BLaER1 (cell line): ENCODE results near the gene VSIG10.

Source experiments
- H3K27ac ChIP-seq: shearing (Covaris generic); formaldehyde crosslinking; 2 replicates; pipeline ENCODE4 v1.8.1; 2022
- H3K27me3 ChIP-seq: shearing (Covaris generic); formaldehyde crosslinking; 2 replicates; pipeline ENCODE4 v1.8.1; 2022
- H3K36me3 ChIP-seq: shearing (Covaris generic); formaldehyde crosslinking; 2 replicates; pipeline ENCODE4 v1.8.1; 2022
- H3K4me1 ChIP-seq: shearing (Covaris generic); formaldehyde crosslinking; 2 replicates; pipeline ENCODE4 v1.8.1; 2022
- H3K4me2 ChIP-seq: shearing (Covaris generic); formaldehyde crosslinking; 2 replicates; pipeline ENCODE4 v1.8.1; 2022
- H3K4me3 ChIP-seq: shearing (Covaris generic); formaldehyde crosslinking; 2 replicates; pipeline ENCODE4 v1.8.1; 2022
- H3K9ac ChIP-seq: shearing (Covaris generic); formaldehyde crosslinking; 2 replicates; pipeline ENCODE4 v1.8.1; 2022
- H3K9me3 ChIP-seq: shearing (Covaris generic); formaldehyde crosslinking; 2 replicates; pipeline ENCODE4 v1.8.1; 2022
- H4K20me1 ChIP-seq: shearing (Covaris generic); formaldehyde crosslinking; 2 replicates; pipeline ENCODE4 v1.8.1; 2022
- Cebpa-rat ChIP-seq: shearing (Covaris generic); IDR thresholded peaks from 2 replicates; pipeline ENCODE4 v1.8.1; 2022

Gene VSIG10

DNA sequence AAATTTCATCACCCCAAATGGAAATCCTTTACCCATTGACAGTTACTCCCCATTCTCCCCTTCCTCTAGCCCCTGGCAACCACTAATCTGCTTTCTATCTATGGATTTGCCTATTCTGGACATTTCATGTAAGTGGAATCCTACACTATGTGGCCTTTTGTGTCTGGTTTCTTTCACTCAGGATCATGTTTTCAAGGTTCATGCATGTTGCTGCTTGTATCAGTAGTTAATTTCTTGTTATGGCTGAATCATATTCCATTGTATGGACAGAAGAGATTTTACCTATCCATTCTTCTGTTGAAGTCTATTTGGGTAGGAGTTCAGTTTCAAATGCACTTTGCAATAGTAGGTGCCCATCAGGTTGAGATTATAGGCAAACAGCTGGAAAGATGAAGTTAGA is 85.9 kb downstream of the VSIG10 start:
- no peak overlapping the region for H3K27ac ChIP-seq
- no peak for TF ChIP-seq Cebpa-rat
- H3K9ac ChIP-seq: peak overlapping the region; percentile 94
- H3K36me3 ChIP-seq: peaks cover 45% of the 10 kb centered on the region
- H3K4me1 ChIP-seq: peaks cover 37% of the 10 kb centered on the region
- peak overlapping the region; percentile 94 for H3K4me3 ChIP-seq
- no peaks in the 10 kb centered on the region for H3K27me3 ChIP-seq
- H3K9me3 ChIP-seq: no peaks in the 10 kb centered on the region
- H3K4me2 ChIP-seq: peak overlapping the region; percentile 93
- no peaks in the 10 kb centered on the region for H4K20me1 ChIP-seq

GRCh38 chr12:118016424-118017264 is 87.2 kb downstream of the VSIG10 start, which contains the start of gene RFC5:
Gene RFC5 (plus strand): TSS chr12:118016703. CDS start chr12:118016828, 125 bp downstream.
- Histone ChIP-seq H3K9me3 (0 out of 2 replicates have a peak, but pooled peaks cover 4% of the 10 kb centered on the region), H3K27ac (peak within 1 kb of the TSS; percentile 88)

DNA sequence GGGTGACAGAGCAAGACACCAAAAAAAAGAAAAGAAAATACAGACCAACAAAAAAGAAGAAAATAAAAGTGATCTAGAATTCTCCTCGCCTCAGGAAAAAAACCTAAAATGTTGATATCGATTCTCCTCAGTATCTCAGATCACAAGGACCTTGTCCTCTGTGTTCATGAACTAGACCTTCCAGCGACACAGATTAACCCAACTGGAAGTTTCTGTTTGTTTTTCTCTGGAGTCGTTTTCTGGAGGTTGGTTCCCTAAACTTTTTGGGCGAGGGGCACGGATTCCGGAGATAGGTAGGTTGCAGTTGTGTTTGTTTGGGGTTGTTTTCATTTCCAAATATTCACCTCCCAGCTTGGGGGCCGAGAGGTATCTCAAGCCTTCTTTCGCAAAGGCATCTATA is 87.9 kb downstream of the VSIG10 start:
- Histone ChIP-seq H3K36me3 (peaks cover 26% of the 10 kb centered on the region), H3K4me2 (peak overlapping the region; percentile 93), H3K4me1 (peaks cover 37% of the 10 kb centered on the region), H3K4me3 (peak overlapping the region; percentile 94), H3K9ac (peak overlapping the region; percentile 94; the same call in 1 of the 2 replicates), H3K27me3 (no peaks in the 10 kb centered on the region), H3K9me3 (0 out of 2 replicates have a peak, but pooled peaks cover 8% of the 10 kb centered on the region), H4K20me1 (no peaks in the 10 kb centered on the region), H3K27ac (no peak overlapping the region)
- no peak for TF ChIP-seq Cebpa-rat

More at GRCh38 chr12:118016424-118017264, 87.2 kb downstream of the VSIG10 start, which contains the start of gene RFC5:
- Histone ChIP-seq H3K4me3 (peak within 1 kb of the TSS; percentile 94), H3K9ac (peak within 1 kb of the TSS; percentile 94), H3K36me3 (peaks cover 33% of the 10 kb centered on the region), H4K20me1 (no peaks in the 10 kb centered on the region), H3K4me1 (peaks cover 37% of the 10 kb centered on the region), H3K27me3 (no peaks in the 10 kb centered on the region), H3K4me2 (peak within 1 kb of the TSS; percentile 93)
- no peak for TF ChIP-seq Cebpa-rat

DNA sequence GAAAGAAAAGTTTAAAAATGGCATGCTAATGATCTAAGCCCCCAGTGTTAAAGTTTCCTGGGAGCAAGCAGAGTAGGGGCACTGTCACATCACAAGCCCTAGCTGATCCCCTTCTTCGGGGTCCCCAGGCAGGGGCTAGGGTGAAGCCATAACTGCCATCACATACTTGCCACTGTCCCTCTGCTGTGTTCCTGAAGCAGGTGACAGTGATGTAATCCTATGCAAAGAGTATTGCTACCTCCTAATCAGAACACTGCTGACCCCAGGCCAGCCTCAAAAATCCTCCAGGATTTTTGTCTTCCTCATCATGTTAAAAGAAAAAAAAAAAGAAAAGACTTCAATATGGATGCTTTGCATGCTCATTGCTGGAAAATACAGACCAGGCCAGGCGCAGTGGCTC is 88.5 kb downstream of the VSIG10 start:
- Histone ChIP-seq H3K4me2 (no peak overlapping the region), H3K9me3 (0 out of 2 replicates have a peak, but pooled peaks cover 8% of the 10 kb centered on the region), H3K9ac (no peak overlapping the region), H3K27ac (no peak overlapping the region), H3K36me3 (peaks cover 19% of the 10 kb centered on the region), H3K4me1 (peaks cover 37% of the 10 kb centered on the region), H4K20me1 (no peaks in the 10 kb centered on the region), H3K27me3 (no peaks in the 10 kb centered on the region), H3K4me3 (no peak overlapping the region)
- TF ChIP-seq Cebpa-rat: no peak
